Activated CD4-positive, CD25-positive, alpha-beta regulatory T cell treated with anti-CD3 and anti-CD28 coated beads, Interleukin-2, amount 50 U/mL, for 16 hours (primary cell): Measurements from ENCODE around the gene STK26.
"Not testable (repeated sequence)": the region's sequence is repeated elsewhere in the genome, so short reads cannot be mapped to it uniquely, and the experiment has no call there.

ENCODE experiments used
- DNase-seq: peaks from one replicate; pipeline ENCODE4 v3.0.0-alpha.2; 2020; ENCODE audit warnings: low read depth, low spot score

STK26 gene

GRCh38 chrX:132093239-132093860, 70.2 kb downstream of the STK26 start:
- DNase-seq = no peak

DNA sequence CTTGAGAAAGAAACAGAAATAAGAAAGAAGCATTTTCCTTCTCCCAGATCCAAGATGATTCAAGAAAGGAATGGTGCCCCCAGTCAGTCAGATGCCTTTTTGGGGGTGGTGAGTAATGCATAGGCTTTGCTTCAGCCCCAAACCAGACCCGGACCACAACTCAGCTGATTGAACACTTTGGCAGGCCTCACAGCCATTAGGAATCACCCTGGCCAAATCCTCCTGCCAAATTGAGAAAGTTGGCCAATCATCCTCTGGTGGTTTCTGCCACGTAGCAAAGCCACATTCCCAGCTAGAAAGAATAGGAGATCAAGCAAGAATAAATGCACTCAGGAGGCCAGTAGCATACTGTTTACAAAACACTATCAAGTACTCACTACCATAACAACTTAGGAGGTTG, 71.1 kb downstream of the STK26 start:
- no peak for DNase-seq

DNA sequence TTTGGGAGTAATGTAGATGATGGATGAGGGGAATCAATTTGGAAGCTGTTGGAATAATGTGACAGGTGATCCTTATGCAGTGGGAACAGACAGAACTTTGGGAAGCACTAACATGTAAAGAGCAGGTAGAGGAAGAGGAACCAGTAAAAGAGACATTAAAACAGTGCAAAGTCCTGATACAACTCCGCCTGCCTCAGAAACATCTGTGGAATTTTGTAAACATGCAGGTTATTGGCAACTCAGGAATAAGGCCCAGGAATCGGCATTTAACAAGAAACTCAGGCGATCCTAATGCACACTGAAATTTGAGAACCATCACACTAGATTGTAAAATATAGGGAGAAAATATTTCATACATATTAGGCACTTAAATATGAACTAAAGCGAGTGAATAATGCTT, 75.6 kb downstream of the STK26 start:
- not testable (repeated sequence) for DNase-seq

- DNase-seq = no peak
Observed at GRCh38 chrX:132101206-132101605, 78.1 kb downstream of the STK26 start.

GRCh38 chrX:132101799-132102198, 78.7 kb downstream of the STK26 start:
- DNase-seq = no peak

- DNase-seq = no peak
Observed at GRCh38 chrX:132107291-132107690, 84.2 kb downstream of the STK26 start.

DNA sequence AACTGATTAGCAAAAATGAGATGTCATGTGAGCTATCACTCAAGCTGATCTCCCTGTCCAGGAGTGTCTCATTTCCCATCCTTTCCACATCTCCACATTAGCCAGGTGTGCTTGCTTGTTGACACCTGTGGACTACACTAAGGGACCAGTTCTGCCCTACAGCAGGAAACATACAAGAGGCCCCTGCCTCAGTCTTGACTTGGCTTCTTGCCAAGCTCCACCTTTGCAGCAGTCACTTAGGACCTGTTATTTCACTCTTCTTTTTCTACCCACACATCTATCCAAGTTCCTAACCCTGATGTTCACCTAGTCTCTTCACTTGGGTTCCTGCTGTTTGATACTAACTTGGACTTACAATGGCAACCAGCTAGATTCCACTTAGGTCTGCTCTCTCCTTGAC, 91.5 kb downstream of the STK26 start:
- no peak for DNase-seq

DNA sequence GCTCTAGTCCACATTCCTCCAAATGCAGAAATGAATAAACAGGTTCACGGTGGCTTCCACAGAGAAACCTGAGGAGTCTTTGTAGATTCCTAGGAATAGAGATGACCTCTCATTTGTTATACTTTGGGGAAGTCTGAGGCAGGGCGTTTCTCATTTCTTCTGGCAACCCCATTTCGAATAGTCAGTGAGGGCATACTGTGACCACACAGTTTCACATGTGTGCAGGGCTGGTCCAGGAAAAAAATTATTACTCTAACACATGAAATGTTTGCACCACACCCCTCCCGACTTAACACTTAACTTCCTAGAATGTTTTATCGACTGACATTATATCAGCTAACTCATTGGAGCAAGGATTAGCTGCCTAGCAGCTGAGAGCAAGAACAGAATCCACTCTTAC, 92.7 kb downstream of the STK26 start:
- DNase-seq = no peak

GRCh38 chrX:132118358-132118757, 95.3 kb downstream of the STK26 start:
- DNase-seq = no peak

GRCh38 chrX:132119283-132119682, 96.2 kb downstream of the STK26 start:
- DNase-seq = no peak

GRCh38 chrX:132119821-132120515, 96.9 kb downstream of the STK26 start:
- DNase-seq = no peak

DNA sequence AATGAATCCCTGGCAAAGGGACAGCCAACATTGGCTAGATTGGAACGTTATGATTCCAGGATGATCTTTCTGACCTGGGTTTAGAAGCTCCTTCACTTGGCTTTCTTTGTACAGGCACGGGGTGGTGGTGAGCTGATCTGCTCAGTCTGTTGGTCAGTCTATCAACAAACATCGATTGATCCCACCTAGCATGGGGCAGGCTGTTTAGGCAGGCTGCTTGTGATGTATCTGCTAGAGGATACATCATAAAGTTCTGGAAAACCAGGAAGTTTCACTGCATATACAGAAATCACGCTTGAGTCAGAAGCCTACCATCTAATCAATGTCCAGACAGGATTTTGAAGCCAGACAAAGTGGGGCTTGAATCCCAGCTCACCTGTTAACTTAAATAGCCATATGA, 97.8 kb downstream of the STK26 start:
- DNase-seq = no peak
